DMS79 (cell line): ENCODE data around the gene NRIP1.

Source experiments
- DNase-seq: peaks from one replicate; lab custom pipeline; 2025; lab: John Stamatoyannopoulos, UW

Gene NRIP1

GRCh38 chr21:15064576-15065391 lies at the start of gene NRIP1:
Gene NRIP1 (minus strand): TSS chr21:15065000. CDS start chr21:14968192, 96,808 bp downstream.
- DNase-seq: no peak

GRCh38 chr21:15112858-15113257 lies 48.1 kb upstream of the NRIP1 start:
- no peak for DNase-seq

GRCh38 chr21:15108801-15109200 lies 44.0 kb upstream of the NRIP1 start:
- no peak for DNase-seq

GRCh38 chr21:15104470-15104869 lies 39.7 kb upstream of the NRIP1 start:
- no peak for DNase-seq

GRCh38 chr21:15098908-15099307 lies 34.1 kb upstream of the NRIP1 start:
- DNase-seq: no peak

GRCh38 chr21:15098181-15098580 lies 33.4 kb upstream of the NRIP1 start:
- DNase-seq: no peak

GRCh38 chr21:15097580-15097979 lies 32.8 kb upstream of the NRIP1 start:
- no peak for DNase-seq

- DNase-seq: no peak
These were observed 31.3 kb upstream of the NRIP1 start for GRCh38 chr21:15096146-15096545.

- no peak for DNase-seq
These were observed 30.5 kb upstream of the NRIP1 start for GRCh38 chr21:15095326-15095725.

- no peak for DNase-seq
These were observed 29.9 kb upstream of the NRIP1 start for GRCh38 chr21:15094706-15095105.

GRCh38 chr21:15093216-15093615 lies 28.4 kb upstream of the NRIP1 start:
- DNase-seq: no peak

- DNase-seq: no peak
These were observed 27.9 kb upstream of the NRIP1 start for GRCh38 chr21:15092745-15093144.

- DNase-seq: no peak
These were observed 25.6 kb upstream of the NRIP1 start for GRCh38 chr21:15090390-15090789.

- DNase-seq: no peak
These were observed 23.7 kb upstream of the NRIP1 start for GRCh38 chr21:15088488-15088887.

GRCh38 chr21:15084668-15085067 lies 19.9 kb upstream of the NRIP1 start:
- DNase-seq: no peak

GRCh38 chr21:15080526-15080925 lies 15.7 kb upstream of the NRIP1 start:
- no peak for DNase-seq

- DNase-seq: no peak
These were observed 14.5 kb upstream of the NRIP1 start for GRCh38 chr21:15079269-15079668.

GRCh38 chr21:15078180-15078579 lies 13.4 kb upstream of the NRIP1 start:
- no peak for DNase-seq

- no peak for DNase-seq
These were observed 12.8 kb upstream of the NRIP1 start for GRCh38 chr21:15077529-15078145.

- DNase-seq: no peak
These were observed 11.9 kb upstream of the NRIP1 start for GRCh38 chr21:15076730-15077129.

- no peak for DNase-seq
These were observed 6.2 kb upstream of the NRIP1 start for GRCh38 chr21:15071009-15071408.

GRCh38 chr21:15066123-15066575 lies 1.3 kb upstream of the NRIP1 start:
- no peak for DNase-seq

GRCh38 chr21:15065392-15066122 lies 757 bp upstream of the NRIP1 start:
- no peak for DNase-seq
